SU-DHL-6 (cell line): ENCODE data around the gene CCDC8.
"Not testable (repeated sequence)": the region's sequence is repeated elsewhere in the genome, so short reads cannot be mapped to it uniquely, and the experiment has no call there.

Source experiments
- H2AFZ ChIP-seq: fragments of 200-600 bp; sonication (generic); 2 replicates; pipeline ENCODE4 v1.6.1; 2014; ENCODE audit warnings: low read depth, mild to moderate bottlenecking, moderate library complexity, mixed read lengths, antibody characterized with exemption, low read length; ENCODE audit not compliant: severe bottlenecking
- H3F3A ChIP-seq: fragments of 200-600 bp; shearing (Covaris generic); 2 replicates; pipeline ENCODE4 v1.6.0; 2016; ENCODE audit warnings: antibody characterized with exemption, mild to moderate bottlenecking; ENCODE audit not compliant: insufficient read depth
- H3K27ac ChIP-seq: fragments of 200-600 bp; sonication (generic); 2 replicates; pipeline ENCODE4 v1.5.1; 2016; ENCODE audit warnings: low read depth, mild to moderate bottlenecking, low read length, moderate library complexity, mixed read lengths
- H3K27me3 ChIP-seq: fragments of 200-600 bp; sonication (generic), shearing (Covaris generic); 2 replicates; pipeline ENCODE4 v1.6.0; 2014; ENCODE audit warnings: mild to moderate bottlenecking, low read length
- H3K36me3 ChIP-seq: fragments of 200-600 bp; sonication (generic); 2 replicates; pipeline ENCODE4 v1.6.1; 2014; ENCODE audit warnings: mild to moderate bottlenecking, low read length, mixed read lengths
- H3K4me2 ChIP-seq: fragments of 300-600, 200-600 bp; shearing (Covaris generic), sonication (generic); 2 replicates; pipeline ENCODE4 v1.6.0; 2014; ENCODE audit warnings: low read length, low read depth, mild to moderate bottlenecking; ENCODE audit not compliant: poor library complexity, severe bottlenecking
- H3K4me3 ChIP-seq: fragments of 200-600 bp; sonication (generic); 2 replicates; pipeline ENCODE4 v1.5.1; 2014; ENCODE audit warnings: antibody characterized with exemption, low read length, mild to moderate bottlenecking, mixed read lengths; ENCODE audit not compliant: insufficient read depth, poor library complexity, severe bottlenecking
- H3K79me2 ChIP-seq: fragments of 200-600 bp; sonication (generic); 2 replicates; pipeline ENCODE4 v1.6.1; 2014; ENCODE audit warnings: mild to moderate bottlenecking, low read length, moderate library complexity; ENCODE audit not compliant: insufficient read depth
- H3K9ac ChIP-seq: fragments of 200-600 bp; sonication (generic); 2 replicates; pipeline ENCODE4 v1.7.0; 2014; ENCODE audit warnings: mild to moderate bottlenecking, low read length
- H3K9me2 ChIP-seq: fragments of 200-600 bp; sonication (generic); replicated peaks from 2 replicates; pipeline ENCODE4 v1.6.1; 2014; ENCODE audit warnings: low read length; ENCODE audit not compliant: insufficient read depth
- H3K9me3 ChIP-seq: fragments of 200-600 bp; sonication (generic); 2 replicates; pipeline ENCODE4 v1.6.1; 2014; ENCODE audit warnings: low read length, mixed read lengths; ENCODE audit not compliant: insufficient read depth
- H4K20me1 ChIP-seq: fragments of 200-600 bp; sonication (generic); 2 replicates; pipeline ENCODE4 v1.6.1; 2014; ENCODE audit warnings: low read depth, mild to moderate bottlenecking, antibody characterized with exemption, low read length, moderate library complexity, mixed read lengths
- EZH2phosphoT487 ChIP-seq: fragments of 200-600 bp; sonication (generic), shearing (Covaris generic); conservative IDR thresholded peaks from 2 replicates; pipeline ENCODE4 v1.6.1; 2018; ENCODE audit warnings: mild to moderate bottlenecking, antibody characterized with exemption, low read length, moderate library complexity, mixed read lengths
- TF ChIP-seq, protein P1 (sequence below): fragments of 200-600 bp; sonication (generic); IDR thresholded peaks from one replicate; pipeline ENCODE4 v1.5.1; 2017; ENCODE audit warnings: antibody characterized with exemption, mild to moderate bottlenecking, low read length, moderate library complexity; ENCODE audit not compliant: insufficient read depth, poor library complexity, severe bottlenecking

Gene CCDC8

DNA sequence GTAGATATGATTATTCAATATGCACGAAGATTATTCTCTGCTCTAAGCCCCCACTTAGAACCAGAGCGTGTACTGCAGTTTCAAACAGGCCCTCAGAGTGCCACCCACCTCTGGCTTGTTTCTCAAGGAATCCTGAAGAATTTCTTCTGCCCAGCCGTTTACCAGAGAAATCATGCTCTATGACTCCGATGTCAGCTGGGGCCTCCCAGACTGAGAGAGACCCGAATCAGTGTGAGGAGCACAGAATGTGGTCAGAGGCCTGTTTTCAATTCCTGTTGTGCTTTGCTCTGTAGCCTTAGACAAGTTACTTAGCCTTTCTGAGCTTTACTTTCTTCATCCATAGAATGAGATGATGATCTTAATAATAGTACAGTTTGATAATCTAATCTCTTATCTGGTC is 9.8 kb upstream of the CCDC8 start:
- 0 out of 2 replicates have a peak, but pooled peaks cover 5% of the 10 kb centered on the region for H3F3A ChIP-seq
- no peaks in the 10 kb centered on the region for H4K20me1 ChIP-seq
- H3K27me3 ChIP-seq = no peaks in the 10 kb centered on the region
- peak overlapping the region; percentile 34 for H2AFZ ChIP-seq
- no peaks in the 10 kb centered on the region for H3K36me3 ChIP-seq
- H3K4me3 ChIP-seq = no peak overlapping the region
- H3K79me2 ChIP-seq = no peaks in the 10 kb centered on the region
- H3K9ac ChIP-seq = no peak overlapping the region
- peak overlapping the region; percentile 14 for H3K4me2 ChIP-seq
- H3K27ac ChIP-seq = peak overlapping the region; percentile 4; the same call in 1 of the 2 replicates
- no peaks in the 10 kb centered on the region for H3K9me3 ChIP-seq
- TF ChIP-seq, protein P1, sequence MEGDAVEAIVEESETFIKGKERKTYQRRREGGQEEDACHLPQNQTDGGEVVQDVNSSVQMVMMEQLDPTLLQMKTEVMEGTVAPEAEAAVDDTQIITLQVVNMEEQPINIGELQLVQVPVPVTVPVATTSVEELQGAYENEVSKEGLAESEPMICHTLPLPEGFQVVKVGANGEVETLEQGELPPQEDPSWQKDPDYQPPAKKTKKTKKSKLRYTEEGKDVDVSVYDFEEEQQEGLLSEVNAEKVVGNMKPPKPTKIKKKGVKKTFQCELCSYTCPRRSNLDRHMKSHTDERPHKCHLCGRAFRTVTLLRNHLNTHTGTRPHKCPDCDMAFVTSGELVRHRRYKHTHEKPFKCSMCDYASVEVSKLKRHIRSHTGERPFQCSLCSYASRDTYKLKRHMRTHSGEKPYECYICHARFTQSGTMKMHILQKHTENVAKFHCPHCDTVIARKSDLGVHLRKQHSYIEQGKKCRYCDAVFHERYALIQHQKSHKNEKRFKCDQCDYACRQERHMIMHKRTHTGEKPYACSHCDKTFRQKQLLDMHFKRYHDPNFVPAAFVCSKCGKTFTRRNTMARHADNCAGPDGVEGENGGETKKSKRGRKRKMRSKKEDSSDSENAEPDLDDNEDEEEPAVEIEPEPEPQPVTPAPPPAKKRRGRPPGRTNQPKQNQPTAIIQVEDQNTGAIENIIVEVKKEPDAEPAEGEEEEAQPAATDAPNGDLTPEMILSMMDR = no peak
- TF ChIP-seq EZH2phosphoT487 = no peak
- H3K9me2 ChIP-seq = no peaks in the 10 kb centered on the region

DNA sequence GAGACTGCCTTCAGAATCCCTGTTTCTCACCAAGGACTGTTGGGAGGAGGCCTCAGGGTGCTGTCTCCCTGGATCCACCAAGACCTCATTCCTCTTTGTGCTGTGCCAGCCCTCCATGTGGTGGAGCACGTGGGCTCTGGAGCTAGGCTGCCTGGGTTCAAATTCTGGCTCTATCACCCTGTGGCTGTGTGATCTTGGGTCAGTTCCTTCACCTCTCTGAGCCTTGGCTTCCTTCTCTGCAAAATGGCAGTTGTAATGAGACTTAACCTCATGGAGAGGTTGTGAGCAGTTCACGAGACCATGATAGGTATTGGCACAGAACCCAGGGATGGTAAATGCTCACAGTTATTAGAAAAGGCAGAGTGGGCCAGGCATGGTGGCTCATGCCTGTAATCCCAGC is 9.0 kb upstream of the CCDC8 start:
- Histone ChIP-seq H3K27me3 (no peaks in the 10 kb centered on the region), H3K27ac (no peak overlapping the region), H3F3A (0 out of 2 replicates have a peak, but pooled peaks cover 5% of the 10 kb centered on the region), H3K79me2 (no peaks in the 10 kb centered on the region), H3K9ac (no peak overlapping the region), H2AFZ (no peak overlapping the region), H3K9me2 (no peaks in the 10 kb centered on the region), H3K9me3 (no peaks in the 10 kb centered on the region), H3K4me2 (no peak overlapping the region), H3K36me3 (no peaks in the 10 kb centered on the region), H4K20me1 (no peaks in the 10 kb centered on the region), H3K4me3 (no peak overlapping the region)
- no peak for TF ChIP-seq EZH2phosphoT487
- TF ChIP-seq, protein P1 = no peak

DNA sequence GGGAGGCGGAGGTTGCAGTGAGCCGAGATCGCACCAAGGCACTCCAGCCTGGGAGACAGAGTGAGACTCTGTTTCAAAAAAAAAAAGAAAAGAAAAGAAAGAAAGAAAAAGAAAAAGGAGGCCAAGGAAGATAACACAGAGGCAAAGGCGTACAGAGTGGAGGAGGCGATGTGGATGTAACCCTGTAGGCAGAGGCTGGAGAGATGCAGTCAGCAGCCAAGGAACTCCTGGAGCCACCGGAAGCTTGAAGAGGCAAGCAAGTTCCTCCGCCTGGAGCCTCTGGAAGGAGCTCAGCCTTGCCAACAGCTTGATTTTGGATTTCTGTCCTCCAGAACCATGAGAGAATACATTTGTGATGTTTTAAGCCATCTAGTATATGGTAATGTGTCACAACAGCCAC is 6.7 kb upstream of the CCDC8 start:
- no peak overlapping the region for H3K9ac ChIP-seq
- no peaks in the 10 kb centered on the region for H4K20me1 ChIP-seq
- no peak overlapping the region for H3K27ac ChIP-seq
- H2AFZ ChIP-seq = no peak overlapping the region
- no peaks in the 10 kb centered on the region for H3K9me3 ChIP-seq
- H3K4me3 ChIP-seq = no peak overlapping the region
- H3K9me2 ChIP-seq = no peaks in the 10 kb centered on the region
- TF ChIP-seq, protein P1 = no peak
- H3K27me3 ChIP-seq = no peaks in the 10 kb centered on the region
- no peak overlapping the region for H3K4me2 ChIP-seq
- H3F3A ChIP-seq = no peaks in the 10 kb centered on the region
- no peaks in the 10 kb centered on the region for H3K79me2 ChIP-seq
- no peaks in the 10 kb centered on the region for H3K36me3 ChIP-seq

DNA sequence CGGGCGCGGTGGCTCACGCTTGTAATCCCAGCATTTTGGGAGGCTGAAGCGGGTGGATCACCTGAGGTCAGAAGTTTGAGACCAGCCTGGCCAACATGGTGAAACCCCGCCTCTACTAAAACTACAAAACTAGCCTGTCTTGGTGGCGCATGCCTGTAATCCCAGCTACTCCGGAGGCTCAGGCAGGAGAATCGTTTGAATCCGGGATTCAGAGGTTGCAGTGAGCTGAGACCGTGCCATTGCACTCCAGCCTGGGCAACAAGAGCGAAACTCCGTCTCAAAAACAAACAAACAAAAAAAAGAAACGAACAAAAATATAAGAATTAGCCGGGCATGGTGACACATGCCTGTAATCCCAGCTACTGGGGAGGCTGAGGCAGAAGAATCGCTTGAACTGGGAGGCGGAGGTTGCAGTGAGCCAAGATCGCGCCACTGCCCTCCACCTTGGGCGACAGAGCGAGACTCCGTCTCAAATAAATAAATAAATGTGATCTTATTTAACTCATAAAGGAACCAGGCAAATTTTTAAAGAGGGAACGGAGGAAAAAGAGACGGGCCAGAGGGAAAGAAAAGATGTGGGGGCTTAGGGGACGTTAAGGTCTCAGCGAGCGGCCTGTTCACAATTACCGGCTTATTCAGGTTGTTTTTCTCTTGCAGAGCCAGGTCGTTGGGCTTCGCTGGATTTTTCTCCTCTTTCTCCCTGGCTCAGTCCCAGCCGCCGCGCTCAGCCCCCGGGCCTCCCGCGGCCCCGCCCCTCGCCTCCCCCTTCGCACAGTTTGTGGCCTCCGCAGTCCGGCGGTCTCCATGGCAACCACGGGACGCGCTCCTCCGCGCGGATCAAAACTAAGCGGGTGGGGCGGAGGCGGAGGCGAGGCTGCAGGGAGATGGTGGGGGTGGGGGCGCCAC is 2.7 kb upstream of the CCDC8 start:
- not testable (repeated sequence) for H3K4me3 ChIP-seq, H3K9me3 ChIP-seq, H3K9me2 ChIP-seq, H4K20me1 ChIP-seq, H3K27ac ChIP-seq, H3F3A ChIP-seq, H3K27me3 ChIP-seq, H3K79me2 ChIP-seq, H3K9ac ChIP-seq, H3K36me3 ChIP-seq, H3K4me2 ChIP-seq, H2AFZ ChIP-seq

DNA sequence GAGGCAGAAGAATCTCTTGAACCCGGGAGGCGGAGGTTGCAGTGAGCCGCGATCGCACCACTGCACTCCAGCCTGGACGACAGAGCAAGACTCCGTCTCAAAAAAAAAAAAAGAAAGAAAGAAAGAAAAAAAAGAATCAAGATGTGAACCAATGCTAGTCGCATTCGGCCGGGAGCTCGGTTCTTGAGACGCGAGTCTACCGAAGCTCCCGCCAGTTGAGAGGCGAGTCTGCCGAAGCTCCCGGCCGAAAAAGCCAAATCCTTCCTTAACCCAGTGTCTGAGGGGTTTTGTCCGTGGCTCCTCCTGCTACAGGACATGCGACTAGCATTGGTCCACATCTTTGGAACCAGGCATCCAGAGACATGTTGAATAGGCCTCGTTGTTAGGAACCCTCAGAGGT is 1.5 kb upstream of the CCDC8 start:
- not testable (repeated sequence) for H3K27ac ChIP-seq, H3K9ac ChIP-seq, H3K4me2 ChIP-seq

More for the DNA sequence above, 1.5 kb upstream of the CCDC8 start:
- H3K9me3 ChIP-seq, H3F3A ChIP-seq, H3K27me3 ChIP-seq, H3K36me3 ChIP-seq, H3K4me3 ChIP-seq, H2AFZ ChIP-seq, H3K9me2 ChIP-seq, H3K79me2 ChIP-seq, H4K20me1 ChIP-seq: not testable (repeated sequence)
